ELR (cell line): ENCODE results near the gene LPA.

Experiments
- DNase-seq: peaks from one replicate; pipeline ENCODE4 v3.0.0-alpha.2; 2015; ENCODE audit warnings: low read depth

Gene LPA

GRCh38 chr6:160520043-160520904 lies 143.8 kb downstream of the LPA start:
- peak; percentile 73 for DNase-seq

GRCh38 chr6:160519603-160520042 lies 144.5 kb downstream of the LPA start:
- DNase-seq: no peak

- no peak for DNase-seq
These were observed 144.9 kb downstream of the LPA start for GRCh38 chr6:160519133-160519532.

DNA sequence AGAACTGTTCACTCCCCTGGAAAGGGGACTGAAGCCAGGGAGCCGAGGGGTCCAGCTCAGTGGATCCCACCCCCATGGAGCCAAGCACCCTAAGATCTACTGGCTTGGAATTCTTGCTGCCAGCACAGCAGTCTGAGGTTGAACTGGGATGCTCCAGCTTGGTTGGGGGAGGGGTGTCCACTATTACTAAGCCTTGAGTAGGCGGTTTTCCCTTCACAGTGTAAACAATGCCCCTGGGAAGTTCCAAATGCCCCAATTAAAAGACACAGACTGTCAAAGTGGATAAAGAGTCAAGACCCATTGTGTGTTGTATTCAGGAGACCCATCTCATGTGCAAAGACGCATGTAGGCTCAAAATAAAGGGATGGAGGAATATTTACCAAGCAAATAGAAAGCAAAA lies 150.2 kb downstream of the LPA start:
- DNase-seq: peak; percentile 72

- no peak for DNase-seq
These were observed 153.0 kb downstream of the LPA start for GRCh38 chr6:160510976-160511617.

GRCh38 chr6:160510199-160510598 lies 153.9 kb downstream of the LPA start:
- DNase-seq: peak; percentile 82

DNA sequence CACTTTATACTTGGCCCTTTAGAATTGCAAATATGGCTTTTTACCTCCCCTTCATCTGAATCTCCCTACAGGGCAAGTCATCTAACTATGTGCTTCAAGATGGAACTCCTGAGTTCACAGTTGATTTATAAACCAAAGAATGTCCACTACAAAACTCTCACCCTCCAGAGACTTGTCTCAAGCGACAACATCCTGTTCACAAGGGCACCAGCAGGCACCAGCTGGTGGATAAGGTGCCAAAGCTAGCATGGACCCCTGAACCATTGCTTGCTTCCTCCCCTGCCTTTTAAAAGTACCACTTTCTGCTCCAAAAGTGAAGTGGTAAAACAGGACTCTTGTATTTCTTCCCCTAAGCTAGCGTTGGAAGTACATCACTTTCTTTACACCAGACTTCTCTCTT lies 154.5 kb downstream of the LPA start:
- DNase-seq: no peak

- DNase-seq: no peak
These were observed 155.5 kb downstream of the LPA start for GRCh38 chr6:160508599-160508998.

DNA sequence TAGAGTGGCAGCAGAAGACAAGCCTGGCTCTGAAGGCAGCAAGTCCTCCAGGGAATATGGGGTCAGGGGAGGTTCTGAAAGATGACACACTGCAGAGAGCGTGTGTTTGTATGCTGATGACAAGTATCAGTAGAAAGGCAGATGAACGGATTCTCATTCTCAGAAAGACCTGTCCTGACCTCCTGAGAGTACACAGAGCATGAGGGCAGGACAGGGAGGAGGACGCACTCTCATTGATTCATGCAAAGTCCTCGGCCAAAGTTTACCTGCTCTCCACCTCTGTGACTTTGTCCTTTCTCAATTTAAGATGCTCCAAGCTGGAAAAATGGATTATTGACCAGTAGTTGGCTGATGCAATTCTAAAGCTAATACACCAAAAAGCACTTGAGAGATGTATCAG lies 156.7 kb downstream of the LPA start:
- no peak for DNase-seq

DNA sequence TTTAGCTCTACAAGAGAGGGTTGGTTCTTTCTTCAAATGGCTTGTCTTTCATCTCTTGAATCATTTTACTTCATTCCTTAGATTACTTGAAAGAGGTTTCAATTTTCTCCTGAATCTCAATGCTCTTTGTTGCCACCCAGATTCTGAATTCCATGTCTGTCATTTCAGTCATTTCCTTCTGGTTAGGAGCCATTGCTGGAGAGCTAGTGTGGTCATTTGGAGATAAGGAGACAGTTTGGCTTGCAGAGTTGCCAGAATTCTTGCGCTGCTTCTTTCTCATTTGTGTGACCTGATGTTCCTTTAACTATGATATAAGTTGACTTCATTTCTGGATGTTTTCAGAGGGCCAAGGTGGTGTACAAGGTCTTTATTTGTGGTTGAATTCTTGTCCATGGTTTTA lies 158.1 kb downstream of the LPA start:
- no peak for DNase-seq

DNA sequence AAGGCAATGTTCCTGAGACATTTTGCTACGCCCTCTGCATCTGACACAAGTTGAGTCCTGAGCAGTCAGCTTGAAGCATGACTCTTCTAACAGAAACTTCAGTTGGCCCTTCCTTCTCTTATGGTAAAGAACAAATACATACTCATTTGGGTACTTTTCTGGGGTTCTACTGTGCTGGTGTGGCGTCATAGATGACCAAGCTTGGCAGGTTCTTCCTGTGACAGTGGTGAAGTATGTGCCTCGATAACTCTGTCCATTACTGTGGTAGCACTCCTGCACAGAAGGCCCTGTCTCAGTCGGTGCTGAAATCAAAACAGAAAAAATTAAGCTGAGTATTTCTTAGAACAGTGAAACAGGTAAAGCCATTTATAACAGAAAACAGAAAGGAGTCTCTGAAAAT lies 163.4 kb downstream of the LPA start:
- DNase-seq: no peak

GRCh38 chr6:160494576-160494975 lies 169.5 kb downstream of the LPA start:
- DNase-seq: no peak

DNA sequence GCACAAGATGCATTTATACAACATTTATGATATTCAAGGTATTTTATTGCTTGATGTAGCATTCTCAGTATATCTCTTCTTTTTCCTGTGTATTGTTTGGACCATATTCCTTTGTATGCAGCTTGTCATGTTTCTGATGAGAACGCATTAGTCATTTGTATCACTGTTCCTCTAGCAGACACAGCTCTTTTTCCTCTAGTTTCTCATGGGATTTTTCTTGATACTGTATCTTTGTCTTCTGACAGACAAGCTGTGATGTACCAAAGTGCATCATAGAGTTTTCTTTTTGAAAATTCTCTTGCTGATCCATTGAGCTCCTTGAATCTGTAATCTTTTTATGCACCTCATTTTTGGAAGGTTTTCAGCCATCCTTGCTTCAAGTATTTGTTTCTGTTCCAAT lies 175.0 kb downstream of the LPA start:
- no peak for DNase-seq

DNA sequence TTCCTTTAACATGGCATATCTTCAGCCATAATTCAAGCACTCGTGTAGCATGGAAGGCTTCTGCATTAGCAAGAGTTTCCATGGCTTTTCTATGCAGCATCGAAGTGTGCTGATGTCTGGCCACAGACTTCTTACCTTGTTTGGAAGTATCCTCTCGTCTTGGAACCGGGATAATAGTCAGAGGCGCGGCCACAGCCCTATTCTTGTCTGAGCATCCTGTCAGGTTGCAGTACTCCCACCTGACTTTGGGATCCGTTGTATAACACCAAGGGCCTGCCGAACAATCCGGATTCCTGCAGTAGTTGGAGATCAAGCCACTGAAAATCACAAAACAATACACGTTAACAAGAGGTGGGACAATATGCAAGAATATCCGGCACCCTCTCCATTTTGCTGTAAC lies 177.0 kb downstream of the LPA start:
- no peak for DNase-seq
